Activated T-cell treated with anti-CD3 and anti-CD28 coated beads for 24 hours (primary cell): ENCODE results near the gene AGK.
"Not testable (repeated sequence)": the region's sequence is repeated elsewhere in the genome, so short reads cannot be mapped to it uniquely, and the experiment has no call there.

ENCODE experiments used
- DNase-seq: peaks from one replicate; pipeline ENCODE4 v3.0.0-alpha.2; 2020; ENCODE audit warnings: low read depth

The AGK gene

DNA sequence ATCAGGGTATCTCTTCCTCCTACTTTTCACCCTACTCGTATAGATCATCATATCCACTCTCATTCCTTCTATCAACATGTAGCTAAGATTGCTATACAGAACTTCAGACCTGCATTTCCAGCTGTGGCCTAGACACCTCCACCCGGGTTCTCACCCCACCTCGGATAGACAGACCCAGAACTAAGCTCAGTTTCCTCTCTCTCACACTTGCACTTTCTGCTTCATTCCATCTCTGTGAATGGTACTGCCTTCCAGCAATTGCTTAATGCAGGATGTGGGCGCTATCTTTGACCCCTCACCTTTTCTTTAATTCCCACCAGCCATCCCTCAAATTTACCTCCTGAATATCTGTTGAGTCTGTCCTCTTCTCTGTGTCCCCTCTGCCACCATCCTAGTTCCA is 35.7 kb downstream of the AGK start:
- no peak for DNase-seq

DNA sequence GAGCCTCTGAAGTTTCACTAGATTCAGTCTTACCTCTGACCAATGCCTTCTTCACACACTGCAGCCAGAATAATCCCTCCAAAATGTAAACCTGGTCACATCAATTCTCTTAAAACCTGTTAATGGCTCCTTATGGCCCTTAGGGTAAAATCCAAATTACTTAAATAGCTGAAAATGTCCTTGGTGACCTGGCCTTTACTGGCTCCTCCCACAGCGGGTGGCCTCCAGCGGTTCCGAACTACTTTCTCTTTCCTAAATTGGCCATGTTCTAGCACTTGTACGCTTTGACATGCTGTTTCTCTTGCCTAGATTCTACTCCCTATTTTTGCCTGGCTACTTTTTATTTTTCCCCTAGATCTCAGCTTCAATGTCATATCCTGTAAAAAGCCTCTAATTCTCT is 36.1 kb downstream of the AGK start:
- no peak for DNase-seq

DNA sequence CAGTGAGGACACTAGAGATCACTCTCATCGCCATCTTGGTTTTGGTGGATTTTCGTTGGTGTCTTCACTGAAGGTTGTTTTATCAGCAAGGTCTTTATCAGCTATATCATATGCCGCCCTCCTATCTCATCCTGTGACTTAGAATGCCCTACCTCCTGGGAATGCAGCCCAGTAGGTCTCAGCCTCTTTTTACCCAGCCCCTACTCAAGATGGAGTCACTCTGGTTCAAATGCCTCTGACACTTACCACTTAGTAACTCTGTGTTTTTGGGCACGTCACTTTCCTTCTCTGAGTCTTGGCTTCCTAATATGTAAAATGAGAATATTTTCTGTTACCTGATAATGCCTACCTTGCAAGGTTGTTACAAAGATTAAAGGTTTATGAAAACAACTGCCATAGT is 37.7 kb downstream of the AGK start:
- DNase-seq = no peak

DNA sequence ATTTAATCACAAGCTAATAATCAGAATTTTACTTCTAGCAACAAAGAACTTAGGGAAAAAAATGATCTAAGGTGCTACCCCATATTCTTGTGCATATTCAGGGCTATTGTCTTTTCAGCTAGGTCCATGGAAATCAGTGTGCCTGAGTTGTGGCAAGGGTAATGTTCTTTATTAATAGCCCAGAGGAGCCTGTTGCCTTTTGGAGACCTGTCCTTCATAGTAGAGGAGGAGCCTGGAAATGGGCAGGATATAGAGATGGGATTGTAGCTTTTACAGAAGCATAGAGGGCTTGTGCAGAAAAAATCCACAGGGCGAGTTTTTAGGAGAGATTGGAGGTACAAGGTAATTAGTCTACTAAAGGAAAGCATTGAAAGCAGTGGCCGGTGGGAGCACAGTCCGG is 38.9 kb downstream of the AGK start:
- DNase-seq = no peak

DNA sequence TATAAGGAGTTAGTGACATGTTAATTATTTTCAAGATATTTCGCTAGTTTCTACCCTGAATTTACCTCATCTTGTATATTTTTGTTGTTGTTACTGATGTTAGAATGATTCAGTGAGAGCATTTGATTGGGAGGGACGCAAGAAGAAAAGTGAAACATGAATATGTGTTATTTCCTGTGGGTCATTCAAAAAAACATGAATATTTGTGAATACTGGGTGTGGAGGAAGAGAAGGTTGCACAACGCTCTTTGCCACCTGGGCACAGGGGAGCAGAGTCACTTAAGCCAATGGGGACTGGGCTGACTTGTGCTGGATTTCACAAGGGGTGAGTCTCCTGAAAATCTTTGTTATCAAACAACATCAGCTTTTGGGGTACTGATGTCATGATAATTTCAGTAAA is 39.5 kb downstream of the AGK start:
- no peak for DNase-seq

DNA sequence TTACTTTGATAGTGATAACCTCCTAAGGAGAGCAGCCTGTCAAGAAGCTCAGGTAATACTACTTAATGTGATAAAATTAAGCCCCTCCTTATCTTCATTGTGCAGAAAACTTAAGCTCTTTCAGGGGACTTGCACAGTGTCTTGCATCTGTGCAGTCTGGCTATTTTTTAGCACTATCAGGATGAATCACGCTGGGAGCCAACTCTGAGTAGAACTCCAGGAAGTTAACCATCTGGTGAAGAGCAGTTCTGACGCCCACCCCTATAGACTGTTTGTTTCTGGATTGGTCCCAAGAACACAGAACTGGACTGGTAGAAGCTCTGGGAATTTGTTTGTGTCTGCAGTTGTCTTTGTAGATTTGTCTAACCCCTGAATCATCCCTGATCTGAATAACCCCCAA is 41.9 kb downstream of the AGK start:
- no peak for DNase-seq

DNA sequence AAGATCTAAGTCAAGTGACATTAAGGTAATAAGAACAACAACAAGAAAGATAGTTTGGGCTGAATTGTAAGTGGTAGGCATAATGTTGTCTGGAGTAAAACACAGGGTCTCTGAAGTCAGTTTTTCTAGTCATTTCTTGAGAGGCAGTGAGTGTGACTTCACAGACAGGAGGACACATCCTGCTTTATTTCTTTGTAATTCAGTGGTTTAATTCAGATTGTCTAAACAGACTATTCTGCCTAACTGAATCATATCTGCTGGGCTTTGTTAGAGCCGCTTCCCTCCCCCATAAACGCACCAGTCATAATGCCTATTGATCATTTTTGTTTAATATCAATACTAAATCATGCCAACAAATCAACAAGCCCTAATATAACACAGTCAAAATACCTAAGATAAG is 46.8 kb downstream of the AGK start:
- no peak for DNase-seq

DNA sequence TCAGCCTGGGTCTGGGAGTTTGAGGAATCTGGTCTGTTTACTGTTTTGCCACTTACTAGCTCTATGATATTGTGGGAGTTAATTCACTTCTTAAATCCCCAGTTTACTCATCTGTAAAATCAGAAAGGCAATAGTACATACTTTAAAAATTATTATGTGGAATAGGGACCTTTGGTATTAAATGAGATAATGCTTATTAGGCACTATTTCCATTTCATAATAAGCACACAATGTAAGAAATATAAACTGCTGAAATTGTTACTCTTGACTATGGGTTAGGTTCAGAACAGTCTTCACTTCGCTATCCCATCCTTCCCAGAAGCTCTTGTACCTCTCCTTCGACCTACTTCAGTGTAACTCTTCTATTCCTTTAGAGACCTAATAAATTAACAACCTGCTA is 47.2 kb downstream of the AGK start:
- DNase-seq = no peak

DNA sequence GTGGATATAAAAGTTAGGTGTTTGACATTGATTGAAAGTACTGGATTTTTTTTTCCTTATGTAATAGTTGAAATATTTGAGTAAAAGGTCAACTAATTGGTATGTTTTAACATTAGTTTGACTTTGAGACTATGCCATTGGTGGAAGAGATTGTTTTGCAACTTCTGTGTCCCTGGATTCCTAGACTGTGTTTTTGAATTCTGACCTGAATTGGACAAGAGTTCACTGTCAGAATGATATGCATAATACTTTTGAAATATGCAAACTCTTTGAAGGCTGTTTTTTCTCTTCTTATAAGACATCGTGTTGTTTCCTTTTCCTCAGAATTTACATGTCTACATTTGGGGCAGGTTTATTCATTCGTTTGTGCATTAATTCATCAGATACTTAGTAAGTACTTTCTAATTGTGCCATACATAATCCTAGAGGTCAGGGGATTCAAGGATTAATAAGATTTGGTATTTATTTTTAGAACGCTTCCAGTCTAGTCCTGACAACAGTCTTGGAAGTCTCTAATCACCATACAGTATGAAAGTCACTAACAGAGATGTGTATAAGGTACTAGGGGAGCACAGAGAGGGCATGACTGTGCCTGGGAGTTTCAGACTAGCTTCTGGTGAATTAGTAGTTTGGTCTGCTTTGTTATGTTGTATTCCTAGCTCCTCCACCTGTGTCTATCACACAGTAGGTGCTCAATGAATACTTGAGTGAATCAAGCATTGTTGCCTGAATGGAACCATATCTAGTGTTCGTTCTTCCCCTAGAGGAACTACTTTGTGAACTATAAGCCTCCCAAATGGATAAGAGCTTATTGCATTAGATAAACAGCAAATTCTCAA is 49.2 kb downstream of the AGK start:
- DNase-seq = no peak

DNA sequence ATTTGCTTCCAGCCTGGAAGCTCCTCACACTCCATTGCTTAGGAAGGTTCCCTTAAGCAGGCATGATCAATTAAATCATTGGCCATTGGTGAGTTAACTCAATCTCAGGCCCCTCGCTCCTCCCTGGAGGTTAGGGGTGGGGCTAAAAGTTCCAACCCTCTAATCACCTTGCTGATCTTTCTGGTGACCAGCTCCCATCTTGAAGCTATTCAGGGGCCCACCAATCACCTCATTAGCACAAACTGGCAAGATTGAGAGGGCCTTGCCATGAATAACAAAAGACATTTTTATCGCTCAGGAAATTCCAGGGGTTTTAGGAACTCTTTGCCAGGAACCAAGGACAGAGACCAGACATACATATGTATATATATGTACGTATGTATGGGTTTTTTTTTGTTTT is 58.4 kb downstream of the AGK start:
- DNase-seq = no peak

DNA sequence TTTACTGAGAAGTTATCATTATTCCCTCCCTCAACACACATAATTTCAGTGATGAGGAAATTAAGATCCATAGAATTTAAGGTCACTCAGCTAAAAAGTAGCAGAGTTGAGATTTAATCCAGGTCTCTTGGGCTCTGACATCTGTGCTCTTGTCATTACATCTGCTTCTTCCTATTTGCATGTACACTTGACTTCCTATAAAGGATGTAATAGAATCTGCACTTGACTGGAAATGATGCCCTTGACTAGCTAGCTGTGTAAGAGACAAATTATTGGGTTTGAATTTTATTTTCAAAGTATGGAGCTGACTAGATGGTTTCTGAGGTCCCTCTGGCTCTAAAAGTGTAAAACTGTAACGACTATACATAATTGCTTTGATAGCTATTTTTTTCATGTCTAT is 59.5 kb downstream of the AGK start:
- DNase-seq = no peak

DNA sequence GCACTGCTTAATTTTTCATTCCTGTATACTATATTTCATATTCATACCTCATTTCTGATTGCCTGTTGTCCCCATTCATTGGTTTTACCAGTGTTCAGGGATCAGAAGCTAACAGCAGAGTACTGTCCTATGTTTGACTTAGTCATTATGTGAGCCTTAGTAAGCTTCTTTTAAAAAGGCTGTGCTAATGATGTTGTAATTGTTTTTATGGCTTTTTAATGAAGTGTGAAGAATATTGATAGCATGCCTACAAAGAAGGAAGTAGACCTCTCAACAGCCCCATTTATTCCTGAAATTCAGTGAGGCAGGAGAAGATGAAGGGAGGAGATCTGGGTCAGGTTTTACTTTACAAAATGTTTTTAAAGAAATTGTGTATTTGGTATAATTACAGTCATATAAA is 61.7 kb downstream of the AGK start:
- DNase-seq = no peak

DNA sequence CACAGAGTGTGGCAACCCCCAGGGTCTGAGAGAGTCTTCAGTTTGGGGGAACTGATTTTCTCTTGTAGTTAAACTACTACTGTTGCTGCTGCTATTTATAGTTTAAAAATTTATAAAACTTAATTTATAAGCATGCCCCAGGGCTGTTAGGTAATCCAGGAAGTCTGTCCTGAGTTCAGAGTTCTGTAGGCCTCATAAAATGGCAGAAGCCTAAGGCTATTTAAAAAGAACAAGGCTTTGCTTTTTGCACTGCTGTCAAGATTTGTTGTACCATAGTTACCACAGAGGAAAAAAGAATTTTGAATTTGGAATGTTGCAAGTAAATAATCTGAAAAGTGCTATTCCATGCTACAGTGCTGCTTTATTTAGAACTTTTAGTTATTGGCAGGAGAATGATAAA is 66.1 kb downstream of the AGK start:
- DNase-seq = no peak

DNA sequence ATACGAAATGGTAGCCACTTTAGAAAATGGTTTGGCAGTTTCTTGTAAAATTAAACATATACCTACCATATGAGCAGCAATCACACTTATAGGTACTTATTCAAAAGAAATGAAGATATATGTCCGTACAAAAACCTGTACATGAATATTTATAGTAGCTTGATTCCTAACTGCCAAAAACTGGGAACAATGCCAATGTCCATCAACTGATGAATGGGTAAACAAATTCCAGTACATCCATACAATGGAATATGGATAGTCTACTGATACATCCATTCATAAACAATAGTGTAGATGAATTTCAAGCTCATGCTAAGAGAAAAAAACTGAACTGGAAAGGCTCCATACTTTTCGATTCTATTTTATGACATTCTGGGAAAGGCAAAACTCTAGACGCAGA is 68.5 kb downstream of the AGK start:
- DNase-seq = no peak

DNA sequence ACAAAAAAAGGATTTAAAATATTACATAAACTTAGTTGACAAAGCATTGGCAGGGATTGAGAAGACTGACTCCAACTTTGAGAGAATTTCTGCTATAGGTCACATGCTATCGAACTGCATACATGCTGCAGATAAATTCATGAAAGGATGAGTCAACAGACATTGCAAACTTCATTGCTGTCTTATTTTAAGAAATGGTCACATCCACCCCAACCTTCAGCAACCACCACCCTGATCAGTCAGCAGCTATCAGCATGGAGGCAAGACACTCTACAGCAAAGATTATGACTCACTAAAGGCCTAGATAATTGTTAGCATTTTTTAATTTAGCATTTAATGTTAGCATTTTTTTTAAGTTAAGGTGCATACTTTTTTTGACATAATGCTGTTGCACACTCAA is 73.6 kb downstream of the AGK start:
- DNase-seq = no peak

DNA sequence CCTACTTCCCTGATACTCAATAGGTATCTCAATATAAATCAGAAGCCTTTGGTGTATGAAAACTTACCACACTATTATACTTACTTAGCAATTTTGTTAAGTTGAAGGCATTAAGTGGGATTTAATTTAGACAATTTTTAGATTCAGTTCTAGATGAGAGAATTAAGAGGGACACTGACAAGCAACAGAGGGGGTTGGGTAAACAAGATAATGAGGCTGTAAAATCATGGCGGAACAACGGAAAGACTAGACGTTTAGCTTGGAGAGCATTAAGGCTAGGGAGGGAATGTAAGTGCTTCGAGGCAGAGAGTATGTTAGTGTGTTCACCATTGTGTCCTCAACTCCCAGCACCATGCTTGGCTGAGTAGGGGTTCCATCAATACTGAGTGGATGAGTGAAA is 79.4 kb downstream of the AGK start:
- DNase-seq = no peak

DNA sequence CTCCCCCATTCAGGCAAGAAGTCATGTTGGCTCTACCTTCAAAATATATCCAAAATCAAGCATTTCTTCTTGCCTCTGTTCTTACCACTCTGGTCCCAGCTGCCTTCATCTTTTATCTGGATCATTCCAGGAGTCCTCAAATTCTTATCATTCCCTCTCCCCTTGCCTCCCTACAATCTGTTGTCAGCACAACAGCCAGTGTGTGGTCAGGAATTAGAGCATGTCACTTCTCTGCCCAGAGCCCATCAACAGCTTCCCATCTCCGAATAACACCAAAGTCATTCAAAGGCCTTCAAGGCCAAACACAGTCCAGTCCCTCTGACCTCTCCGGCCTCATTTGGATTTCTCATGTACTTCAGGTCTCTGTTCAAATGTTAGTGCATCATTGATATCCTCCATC is 80.3 kb downstream of the AGK start:
- DNase-seq = no peak

DNA sequence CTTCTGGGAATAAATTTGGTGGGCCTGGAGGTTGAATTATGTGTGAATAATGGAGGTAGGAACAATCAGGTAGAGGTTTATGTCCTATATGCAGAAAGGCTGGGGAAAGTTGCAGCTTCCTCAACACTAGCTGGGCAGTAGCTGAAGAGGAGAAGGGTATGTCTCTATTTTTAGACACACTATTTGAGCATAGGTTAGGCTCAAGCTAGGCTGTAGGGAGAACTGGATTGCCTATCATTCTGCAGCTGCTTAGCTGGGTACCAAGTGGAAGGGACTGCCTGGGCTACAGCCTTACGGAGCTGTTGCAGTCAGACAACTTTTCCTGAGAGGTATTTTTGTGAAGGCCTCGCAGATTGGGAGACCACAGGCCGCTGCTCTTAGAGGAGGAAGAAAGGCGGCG is 82.9 kb downstream of the AGK start:
- no peak for DNase-seq

DNA sequence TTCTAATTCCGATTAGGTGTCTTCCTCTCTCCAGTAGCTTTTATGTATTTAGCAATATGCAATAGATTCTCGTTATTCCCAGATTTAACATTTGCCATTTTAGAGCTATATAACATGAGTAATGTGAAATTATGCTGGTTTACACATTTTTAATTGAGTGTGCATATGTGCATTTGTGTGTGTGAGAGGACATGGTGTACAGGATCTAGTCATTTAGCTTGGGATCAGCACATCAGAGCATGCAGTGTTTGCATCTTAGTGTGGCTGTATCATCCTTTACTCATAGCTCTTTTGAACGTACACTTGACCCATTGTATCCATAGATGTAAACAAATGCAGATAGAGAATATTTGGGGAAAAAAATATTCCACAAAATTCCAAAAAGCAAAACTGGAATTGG is 84.8 kb downstream of the AGK start:
- no peak for DNase-seq

DNA sequence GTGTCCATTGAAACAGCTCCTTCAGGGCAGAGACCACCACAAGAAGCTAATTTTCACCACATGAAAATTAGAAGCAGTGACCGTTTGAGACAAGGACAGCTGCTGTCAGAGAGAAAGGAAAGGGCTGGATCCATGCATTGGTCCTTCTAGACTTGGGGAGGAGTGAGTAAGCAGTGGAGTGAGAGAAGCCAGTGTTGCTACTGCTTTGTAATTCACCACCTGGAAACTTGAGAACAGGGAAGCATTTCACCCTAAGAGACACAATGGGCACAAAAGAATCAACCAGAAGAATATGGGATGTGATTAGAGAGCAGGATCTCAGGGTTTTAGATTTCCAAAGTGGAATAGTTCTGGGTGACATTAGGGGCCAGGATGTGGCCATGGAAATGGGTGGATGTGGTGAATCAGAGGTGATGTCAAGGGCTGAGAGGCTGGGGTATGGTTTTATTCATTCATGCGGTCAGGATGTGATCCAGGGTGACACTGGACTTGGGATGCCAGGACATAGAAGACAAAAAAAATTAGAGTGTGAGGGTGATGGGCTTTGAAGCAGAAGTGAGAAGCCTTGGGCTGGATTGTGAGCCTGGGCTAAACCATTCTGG is 89.1 kb downstream of the AGK start:
- DNase-seq = no peak

DNA sequence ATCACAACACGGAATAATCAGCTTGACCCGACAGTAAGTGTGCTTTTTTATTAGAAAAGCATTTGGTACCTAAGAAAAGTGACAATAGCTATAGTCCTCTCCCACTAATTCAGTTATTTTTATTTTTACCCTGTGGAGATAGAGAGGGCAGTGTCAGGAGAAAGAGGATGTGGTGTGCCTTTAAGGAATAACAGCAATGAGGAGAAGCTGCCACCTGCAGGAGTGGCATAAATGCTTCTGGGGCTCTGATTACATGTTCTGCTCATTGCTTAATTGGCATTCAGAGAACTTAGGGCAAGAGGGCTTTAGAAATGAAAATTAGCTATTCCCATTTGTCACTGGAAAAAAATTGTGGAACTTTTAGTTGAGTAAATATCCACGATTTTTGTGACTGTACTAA is 90.7 kb downstream of the AGK start:
- DNase-seq = no peak

DNA sequence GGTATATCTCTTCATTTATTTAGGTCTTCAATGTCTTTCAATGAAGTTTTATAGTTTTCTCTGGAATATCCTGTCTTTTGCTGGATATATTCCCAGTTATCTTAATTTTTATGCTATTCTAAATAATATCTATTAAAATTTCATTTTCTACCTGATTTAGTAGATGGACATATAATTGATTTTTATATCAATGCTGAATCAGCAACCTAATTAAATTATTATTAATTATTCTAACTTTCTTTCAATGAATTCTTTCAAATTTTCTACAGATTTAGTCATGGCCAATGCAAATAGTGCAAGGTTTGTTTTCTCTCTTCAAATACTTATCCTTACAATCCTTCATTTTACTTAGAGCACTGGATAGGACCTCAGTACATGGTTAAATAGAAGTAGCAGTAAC is 94.0 kb downstream of the AGK start:
- no peak for DNase-seq

DNA sequence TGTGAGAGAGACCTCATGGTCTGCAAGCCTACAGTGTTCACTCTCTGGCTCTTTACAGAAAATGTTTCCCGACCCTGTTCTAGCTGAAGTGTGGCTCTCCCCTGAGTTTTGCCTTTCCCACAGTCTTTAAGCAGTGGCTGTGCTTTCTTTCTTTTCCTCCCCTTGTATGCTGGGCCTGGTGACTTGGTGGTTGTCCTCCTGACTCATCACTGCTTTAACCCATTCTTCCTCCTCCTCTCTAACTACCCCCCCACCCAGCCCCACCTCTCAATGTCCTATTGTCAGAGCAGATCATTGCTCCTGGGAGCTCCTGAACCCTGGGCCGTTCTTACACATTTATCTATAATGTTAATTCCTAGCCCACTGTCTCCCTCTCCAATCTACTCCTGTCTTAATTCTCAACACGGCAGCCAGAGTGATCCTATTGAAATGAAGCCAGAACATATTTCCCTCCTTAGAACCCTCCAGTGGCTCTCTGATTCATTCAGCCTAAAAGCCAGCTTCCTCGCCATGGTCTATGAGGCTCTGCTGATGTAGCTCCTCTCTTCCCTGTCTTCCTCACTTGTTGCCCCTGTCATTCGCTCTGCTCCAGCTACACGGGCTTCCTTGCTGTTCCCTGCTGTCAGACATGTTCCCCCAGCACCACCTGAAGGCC is 95.7 kb downstream of the AGK start:
- no peak for DNase-seq

DNA sequence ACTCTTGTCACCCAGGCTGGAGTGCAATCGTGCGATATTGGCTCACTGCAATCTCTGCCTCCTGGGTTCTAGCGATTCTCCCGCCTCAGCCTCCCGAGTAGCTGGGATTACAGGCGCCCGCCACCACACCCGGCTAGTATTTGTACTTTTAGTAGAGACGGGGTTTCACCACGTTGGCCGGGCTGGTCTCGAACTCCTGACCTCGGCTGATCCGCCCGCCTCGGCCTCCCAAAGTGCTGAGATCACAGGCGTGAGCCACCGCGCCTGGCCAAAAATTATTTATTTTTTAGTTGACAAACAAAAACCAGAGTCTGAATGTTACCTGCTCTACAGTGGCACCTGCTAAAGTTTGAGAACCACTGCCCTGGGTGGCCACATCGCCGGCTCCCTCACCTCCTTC is 96.5 kb downstream of the AGK start:
- not testable (repeated sequence) for DNase-seq
